PFSK-1 (cell line): ENCODE results near the gene MRTFA.

Experiments
- POLR2AphosphoS5 ChIP-seq: IDR thresholded peaks from 2 replicates; pipeline ENCODE4 v1.6.1; 2012; ENCODE audit warnings: low read depth, mild to moderate bottlenecking, control low read depth, low read length, moderate library complexity
- REST ChIP-seq, 2 experiments: IDR thresholded peaks; 2 replicates each; pipeline versions ENCODE4 v1.6.1 to v1.8.0; 2011 to 2012; ENCODE audit warnings: low read depth in 2 of 2, low read length in 2 of 2, control low read depth in 1 of 2, inconsistent platforms in 1 of 2, mild to moderate bottlenecking in 1 of 2, moderate library complexity in 1 of 2; ENCODE audit not compliant: insufficient read depth in 1 of 2
- SIN3A ChIP-seq: IDR thresholded peaks from 2 replicates; pipeline ENCODE4 v1.6.1; 2012; ENCODE audit warnings: mild to moderate bottlenecking, low read length, moderate library complexity, borderline replicate concordance; ENCODE audit not compliant: insufficient read depth
- TAF1 ChIP-seq: IDR thresholded peaks from 2 replicates; pipeline ENCODE4 v1.6.1; 2012; ENCODE audit warnings: low read length, control low read depth, borderline replicate concordance; ENCODE audit not compliant: insufficient read depth

GRCh38 chr22:40607506-40607905, 29.0 kb downstream of the MRTFA start:
- TF ChIP-seq TAF1 (no peak), SIN3A (no peak), POLR2AphosphoS5 (no peak), REST (IDR thresholded peaks at IDR 0.05; ENCODE audit: insufficient read depth in 1 of 2, low read depth in 2 of 2, low read length in 2 of 2) (no peak)
